B cell (primary cell): ENCODE measurements around the gene LSP1. TPM values are rescaled to one million over a fixed set of nuclear protein-coding genes. Genes with fewer than 3 reads are reported as not detected.
"Not testable (repeated sequence)": the region's sequence is repeated elsewhere in the genome, so short reads cannot be mapped to it uniquely, and the experiment has no call there.

Experiments used
- ATAC-seq: fragments of 200-7000 bp; cut with Tn5 transposase; one replicate; pipeline ENCODE4 v1.10.0; 2021; ENCODE audit warnings: low read depth, mild to moderate bottlenecking, moderate number of reproducible peaks, moderate library complexity
- CTCF ChIA-PET: fragments of 350-600 bp; sonication (Branson Sonifier 250); formaldehyde crosslinking; loops from one replicate; lab custom pipeline; 2021; ENCODE audit warnings: antibody characterized with exemption, inconsistent platforms; lab: Charles Lee
- POLR2A ChIA-PET: fragments of 350-600 bp; sonication (Branson Sonifier 250); formaldehyde crosslinking; loops from one replicate; lab custom pipeline; 2021; ENCODE audit warnings: antibody characterized with exemption; lab: Charles Lee
- DNase-seq: peaks from one replicate; pipeline ENCODE4 v3.0.0; 2013
- H2AFZ ChIP-seq: 2 replicates; pipeline ENCODE4 v1.6.1; 2012; ENCODE audit warnings: mild to moderate bottlenecking, low read depth, low read length; ENCODE audit not compliant: insufficient read depth, poor library complexity, severe bottlenecking
- H3K27ac ChIP-seq, 2 donors: 1 replicate in 1 of 2; 2 replicates in 1 of 2; pipeline ENCODE4 v1.5.1; 2012 to 2013; ENCODE audit warnings: low read length in 2 of 2, mild to moderate bottlenecking in 2 of 2, moderate library complexity in 1 of 2
- H3K27me3 ChIP-seq, 4 experiments: fragments of 200-600 bp in 1 of 4; sonication (generic) in 1 of 4; replicated peaks in 1 of 4; 1 replicate in 2 of 4; 2 replicates in 2 of 4; pipeline versions ENCODE4 v1.6.1 to v1.7.0; 2013 to 2016; ENCODE audit warnings: low read length in 3 of 4, mild to moderate bottlenecking in 2 of 4, mixed read lengths in 1 of 4, moderate library complexity in 1 of 4; ENCODE audit not compliant: insufficient read depth in 4 of 4, control insufficient read depth in 3 of 4; ENCODE audit errors: control extremely low read depth in 1 of 4
- H3K36me3 ChIP-seq, 2 experiments: replicated peaks in 1 of 2; 1 replicate in 1 of 2; 2 replicates in 1 of 2; pipeline versions ENCODE4 v1.6.1 to v1.7.1; 2013; ENCODE audit warnings: low read length in 1 of 2; ENCODE audit not compliant: insufficient read depth in 2 of 2, control insufficient read depth in 1 of 2; ENCODE audit errors: control extremely low read depth in 1 of 2, extremely low read depth in 1 of 2
- H3K4me1 ChIP-seq, 2 donors: fragments of 200-600 bp in 1 of 2; sonication (generic) in 1 of 2; 1 replicate in 1 of 2; 2 replicates in 1 of 2; pipeline versions ENCODE4 v1.5.1 to v1.6.1; 2013 to 2017; ENCODE audit warnings: low read length in 2 of 2; ENCODE audit not compliant: control insufficient read depth in 2 of 2, insufficient read depth in 2 of 2
- H3K4me2 ChIP-seq: replicated peaks from 2 replicates; pipeline ENCODE3; 2012; ENCODE audit warnings: mild to moderate bottlenecking, low read depth, low read length; ENCODE audit not compliant: poor library complexity, severe bottlenecking
- H3K4me3 ChIP-seq, 5 experiments: fragments of 200-600 bp in 1 of 5; sonication (generic) in 1 of 5; 1 replicate in 3 of 5; 2 replicates in 2 of 5; pipeline versions ENCODE4 v1.5.1 to v1.7.0; 2011 to 2016; ENCODE audit warnings: low read length in 4 of 5, mild to moderate bottlenecking in 4 of 5, low read depth in 2 of 5, control low read depth in 1 of 5, moderate library complexity in 1 of 5; ENCODE audit not compliant: insufficient read depth in 1 of 5; ENCODE audit errors: control extremely low read depth in 1 of 5, extremely low read depth in 1 of 5
- H3K79me2 ChIP-seq: fragments of 200-600 bp; sonication (generic); one replicate; pipeline ENCODE4 v1.6.0; 2016; ENCODE audit warnings: low read length; ENCODE audit not compliant: control insufficient read depth, insufficient read depth
- H3K9ac ChIP-seq: fragments of 200-600 bp; sonication (generic); 2 replicates; pipeline ENCODE4 v1.6.1; 2017; ENCODE audit warnings: mild to moderate bottlenecking, low read length, moderate library complexity
- H3K9me3 ChIP-seq, 3 donors: one replicate each; pipeline versions ENCODE4 v1.6.1 to v1.7.1; 2013; ENCODE audit warnings: low read length in 2 of 3; ENCODE audit not compliant: control insufficient read depth in 2 of 3, insufficient read depth in 1 of 3; ENCODE audit errors: control extremely low read depth in 1 of 3
- H4K20me1 ChIP-seq: 2 replicates; pipeline ENCODE4 v1.6.0; 2012; ENCODE audit warnings: mild to moderate bottlenecking, low read length; ENCODE audit not compliant: insufficient read depth, control insufficient read depth, poor library complexity, severe bottlenecking
- H3K27ac Mint-ChIP-seq: one replicate; pipeline ENCODE4 v1.8.0; 2021; ENCODE audit warnings: mixed read lengths
- H3K27me3 Mint-ChIP-seq: one replicate; pipeline ENCODE4 v1.8.0; 2021; ENCODE audit warnings: mixed read lengths
- H3K4me1 Mint-ChIP-seq: one replicate; pipeline ENCODE4 v1.8.0; 2021; ENCODE audit warnings: mixed read lengths
- H3K4me3 Mint-ChIP-seq: one replicate; pipeline ENCODE4 v1.8.0; 2021; ENCODE audit warnings: mixed read lengths
- H3K9me3 Mint-ChIP-seq: one replicate; pipeline ENCODE4 v1.8.0; 2022; ENCODE audit warnings: mixed read lengths; ENCODE audit not compliant: insufficient read depth
- CTCF ChIP-seq: fragments of 200-600 bp; IDR thresholded peaks from one replicate; pipeline ENCODE4 v1.8.0; 2022; ENCODE audit warnings: antibody characterized with exemption, mild to moderate bottlenecking
- EZH2 ChIP-seq: IDR thresholded peaks from 2 replicates; pipeline ENCODE4 v1.6.1; 2012; ENCODE audit warnings: borderline replicate concordance, low read depth, mild to moderate bottlenecking, moderate library complexity, low read length; ENCODE audit not compliant: insufficient read depth, poor library complexity, severe bottlenecking
- WGBS: methylation state at CpG from one replicate; pipeline ENCODE4 v1.1.5; 2013; ENCODE audit warnings: missing lambda C conversion rate; ENCODE audit not compliant: insufficient coverage; 5-methylcytosine and 5-hydroxymethylcytosine counted together
- intact Hi-C: fragments of 100-400 bp; cut with micrococcal nuclease; formaldehyde crosslinking; loops from one replicate; pipeline ENCODE4 v1.10.0; 2022
- polyA plus RNA-seq: library from polyadenylated mRNA; depleted of rRNA; stranded (reverse); fragments of >200 nt; gene quantifications from 2 replicates; pipeline ENCODE4 v1.2.3, GENCODE V29; 2012
- total RNA-seq, 2 donors: library from RNA; stranded (reverse); fragments of 120-200 nt in 1 of 2; gene quantifications; 1 replicate in 1 of 2; 2 replicates in 1 of 2; pipeline versions ENCODE4 v1.2.3 to v1.2.4, GENCODE V29; 2013 to 2022

LSP1 gene
- total and polyA plus RNA-seq, 2 donors (not counting 1 experiment from before 2014, with no cell fraction given): 249 to 446 TPM

- H3K4me3 Mint-ChIP-seq: no peak overlapping the region
- H3K27me3 Mint-ChIP-seq: peaks cover 35% of the 10 kb centered on the region
- no peaks in the 10 kb centered on the region for H3K36me3 ChIP-seq
- H3K9ac ChIP-seq: no peak overlapping the region
- peaks cover under 1% of the 10 kb centered on the region for H3K9me3 Mint-ChIP-seq
- no peak overlapping the region for H3K27ac Mint-ChIP-seq
- CTCF ChIA-PET: interaction anchor here (0.7 kb wide), 1 partner anchor 120 kb away, joined by 3 read pairs; no protein-coding TSS in a partner anchor
- no peaks in the 10 kb centered on the region for H3K4me1 Mint-ChIP-seq
- DNase-seq (no peak), ATAC-seq (no peak)
- 81% methylated on average over 5 of the region's 5 CpGs for WGBS
- no peak for TF ChIP-seq CTCF
- H3K27ac ChIP-seq: no peak overlapping the region
- peaks cover 0 to 5% (median 0%) of the 10 kb centered on the region in 3 donors for H3K9me3 ChIP-seq
- H3K4me2 ChIP-seq: no peak overlapping the region
- H2AFZ ChIP-seq: no peak overlapping the region
- POLR2A ChIA-PET: no interaction called here
- H4K20me1 ChIP-seq: no peaks in the 10 kb centered on the region
- no peaks in the 10 kb centered on the region for H3K79me2 ChIP-seq
- intact Hi-C loops: no loop called here
- H3K27me3 ChIP-seq: no peaks in the 10 kb centered on the region
- no peaks in the 10 kb centered on the region for H3K4me1 ChIP-seq
- no peak overlapping the region for H3K4me3 ChIP-seq
These were observed 40.6 kb upstream of the LSP1 start for GRCh38 chr11:1812274-1812673.

DNA sequence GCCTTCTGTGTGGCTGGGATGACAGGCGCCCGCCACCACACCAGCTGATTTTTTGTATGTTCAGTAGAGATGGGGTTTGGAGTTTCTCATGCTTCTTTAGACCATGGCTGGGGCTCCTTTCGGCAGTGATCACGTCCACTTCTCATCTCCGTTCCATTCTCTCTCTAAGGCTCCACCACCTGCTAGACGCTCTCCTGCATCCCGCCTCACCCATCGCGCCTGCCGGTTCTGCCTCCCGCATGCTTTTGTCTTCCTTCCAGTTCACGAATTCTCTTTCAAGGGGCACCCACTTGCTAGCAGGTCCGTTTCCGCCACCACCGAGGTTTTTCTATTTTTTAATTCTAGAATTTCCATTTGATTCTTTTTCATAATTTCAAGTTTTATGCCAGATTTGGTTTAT, 40.1 kb upstream of the LSP1 start:
- no peak for TF ChIP-seq CTCF
- TF ChIP-seq EZH2: no peak
- ChIA-PET CTCF (interaction anchor here (0.7 kb wide), 1 partner anchor 121 kb away, joined by 3 read pairs; no protein-coding TSS in a partner anchor), POLR2A (no interaction called here)
- H3K27ac ChIP-seq: no peak overlapping the region
- H3K4me2 ChIP-seq: no peak overlapping the region
- peaks cover 0 to 5% (median 0%) of the 10 kb centered on the region in 3 donors for H3K9me3 ChIP-seq
- H3K4me1 ChIP-seq: no peaks in the 10 kb centered on the region
- H2AFZ ChIP-seq: no peak overlapping the region
- ATAC-seq (no peak), DNase-seq (no peak)
- no peak overlapping the region for H3K4me3 Mint-ChIP-seq
- no peaks in the 10 kb centered on the region for H3K36me3 ChIP-seq
- H3K4me1 Mint-ChIP-seq: no peaks in the 10 kb centered on the region
- no peaks in the 10 kb centered on the region for H3K79me2 ChIP-seq
- H3K27me3 Mint-ChIP-seq: peaks cover 33% of the 10 kb centered on the region
- H4K20me1 ChIP-seq: no peaks in the 10 kb centered on the region
- WGBS: 98% methylated on average over 6 of the region's 15 CpGs
- intact Hi-C loops: no loop called here
- H3K27me3 ChIP-seq: no peaks in the 10 kb centered on the region
- H3K9me3 Mint-ChIP-seq: peaks cover 3% of the 10 kb centered on the region
- no peak overlapping the region for H3K4me3 ChIP-seq
- no peak overlapping the region for H3K27ac Mint-ChIP-seq
- no peak overlapping the region for H3K9ac ChIP-seq

- ATAC-seq, POLR2A ChIA-PET, intact Hi-C loops, H3K4me3 Mint-ChIP-seq, H3K27ac ChIP-seq, H4K20me1 ChIP-seq, H2AFZ ChIP-seq, H3K27ac Mint-ChIP-seq, H3K9ac ChIP-seq, H3K27me3 ChIP-seq, H3K79me2 ChIP-seq, H3K4me3 ChIP-seq, H3K36me3 ChIP-seq, H3K4me1 Mint-ChIP-seq, CTCF ChIA-PET, H3K9me3 Mint-ChIP-seq, DNase-seq, H3K4me1 ChIP-seq, H3K9me3 ChIP-seq, H3K4me2 ChIP-seq: not testable (repeated sequence)
- 99% methylated on average over 6 of the region's 9 CpGs for whole genome bisulfite sequencing
- H3K27me3 Mint-ChIP-seq: peaks cover 29% of the 10 kb centered on the region
These were observed 39.5 kb upstream of the LSP1 start for GRCh38 chr11:1813356-1813755.
